SH-SY5Y (cell line): Measurements from ENCODE around the gene SLC35F1.

Source experiments
- GATA2 ChIP-seq: IDR thresholded peaks from 2 replicates; pipeline ENCODE4 v1.6.1; 2011; ENCODE audit warnings: mild to moderate bottlenecking, low read depth, low read length
- GATA3 ChIP-seq: IDR thresholded peaks from 2 replicates; pipeline ENCODE4 v1.6.1; 2011; ENCODE audit warnings: low read depth, mild to moderate bottlenecking, low read length, moderate library complexity

GRCh38 chr6:118316796-118317384, 409.8 kb downstream of the SLC35F1 start:
- TF ChIP-seq GATA2 (no peak), GATA3 (no peak)
